Left hindlimb (tissue), 1 donor: Measurements from ENCODE around the gene SUSD3.
"Not testable (repeated sequence)": the region's sequence is repeated elsewhere in the genome, so short reads cannot be mapped to it uniquely, and the experiment has no call there.

Experiments used
- DNase-seq: peaks from one replicate; pipeline ENCODE4 v3.0.0-alpha.2; 2018

Gene SUSD3

DNA sequence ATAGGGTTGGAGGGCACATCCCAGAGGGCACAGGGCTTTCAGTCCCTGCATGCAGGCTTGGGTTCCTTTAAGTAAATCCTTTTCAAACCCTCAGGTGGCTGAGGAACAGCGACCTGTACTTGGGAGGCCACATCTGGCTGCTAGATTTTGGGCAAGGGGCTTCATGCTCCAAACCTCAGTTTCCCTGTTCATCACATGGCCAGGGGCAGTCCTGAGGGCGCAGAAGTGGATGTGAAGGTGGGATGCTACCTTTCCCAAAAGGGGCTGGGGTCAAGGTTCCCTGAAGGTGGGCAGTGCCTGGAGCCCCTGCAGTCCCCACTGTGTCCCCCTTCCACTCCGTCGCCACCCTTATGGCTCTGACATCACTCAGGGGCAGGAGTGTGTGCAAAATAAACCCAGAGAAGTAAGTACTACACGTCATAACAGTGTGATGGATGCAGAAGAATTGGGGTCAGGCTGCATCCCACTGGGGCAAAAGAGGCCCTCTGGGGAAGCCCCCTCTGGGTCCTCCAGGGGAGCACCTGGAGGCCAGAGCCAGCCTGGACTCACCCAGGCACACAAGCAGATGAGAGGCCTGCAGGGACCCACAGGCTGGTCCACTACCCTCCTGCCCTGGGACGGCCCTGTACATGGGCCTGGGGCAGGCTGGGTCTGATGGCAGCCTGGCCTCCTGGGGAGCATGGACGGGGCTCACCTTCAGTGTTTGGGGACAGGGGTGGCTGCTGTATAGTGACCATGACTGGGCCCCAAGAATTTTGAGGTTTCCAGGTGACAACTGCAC, 35.6 kb downstream of the SUSD3 start:
- peak; percentile 42 for DNase-seq

- DNase-seq: peak; percentile 80
These were observed 36.2 kb downstream of the SUSD3 start for GRCh38 chr9:93094658-93095204.

DNA sequence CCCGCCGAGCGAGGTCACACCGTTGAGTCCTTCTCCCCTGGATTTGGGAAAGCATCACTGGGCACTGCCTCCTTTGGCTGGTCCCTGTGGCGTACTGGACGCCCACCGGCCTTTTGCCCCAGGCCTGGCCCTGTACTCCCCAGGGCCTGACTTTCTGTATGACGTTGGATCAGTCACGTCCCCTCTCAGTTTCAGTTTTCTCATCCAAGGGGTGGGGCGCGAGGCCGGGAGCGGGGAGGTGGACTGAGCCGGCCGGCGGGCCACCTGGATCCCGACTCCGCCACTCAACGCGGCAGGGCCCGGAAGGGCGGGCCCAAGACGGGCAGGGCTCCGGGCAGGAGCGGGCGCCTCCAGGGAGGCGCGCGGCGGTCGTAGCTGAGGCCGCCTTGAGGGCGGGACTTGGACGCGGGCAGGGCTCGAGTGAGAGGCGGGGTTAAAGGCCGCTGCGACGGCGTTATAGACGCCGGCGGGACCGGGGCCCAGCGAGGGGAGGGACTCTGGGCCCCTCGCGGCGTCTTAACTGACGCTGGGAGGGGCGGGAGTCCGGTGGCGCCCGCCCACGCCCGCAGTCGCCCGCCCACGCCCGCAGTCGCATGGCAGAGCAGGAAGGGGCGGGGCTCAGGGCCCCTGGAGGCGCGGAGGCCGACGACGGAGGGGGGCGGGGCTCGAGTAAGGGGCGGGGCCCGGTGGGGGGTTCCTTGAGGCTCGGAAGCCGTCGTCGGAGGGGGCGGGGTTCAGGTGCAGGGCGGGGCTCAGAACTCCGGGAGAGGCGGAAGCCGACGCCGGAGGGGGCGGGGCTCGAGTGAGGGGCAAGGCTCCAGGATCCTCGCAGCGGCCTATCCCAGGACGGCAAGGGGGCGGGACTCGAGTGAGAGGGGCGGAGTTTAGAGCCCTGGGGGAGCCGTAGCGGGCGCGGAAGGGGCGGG, 37.0 kb downstream of the SUSD3 start:
- DNase-seq: peak; percentile 100

GRCh38 chr9:93096131-93096802, 37.8 kb downstream of the SUSD3 start, which contains the start of gene CARD19:
TSS of gene CARD19 (plus strand) at chr9:93096217. CDS start at chr9:93096346, 129 bp downstream.
- DNase-seq: peak; percentile 78

DNA sequence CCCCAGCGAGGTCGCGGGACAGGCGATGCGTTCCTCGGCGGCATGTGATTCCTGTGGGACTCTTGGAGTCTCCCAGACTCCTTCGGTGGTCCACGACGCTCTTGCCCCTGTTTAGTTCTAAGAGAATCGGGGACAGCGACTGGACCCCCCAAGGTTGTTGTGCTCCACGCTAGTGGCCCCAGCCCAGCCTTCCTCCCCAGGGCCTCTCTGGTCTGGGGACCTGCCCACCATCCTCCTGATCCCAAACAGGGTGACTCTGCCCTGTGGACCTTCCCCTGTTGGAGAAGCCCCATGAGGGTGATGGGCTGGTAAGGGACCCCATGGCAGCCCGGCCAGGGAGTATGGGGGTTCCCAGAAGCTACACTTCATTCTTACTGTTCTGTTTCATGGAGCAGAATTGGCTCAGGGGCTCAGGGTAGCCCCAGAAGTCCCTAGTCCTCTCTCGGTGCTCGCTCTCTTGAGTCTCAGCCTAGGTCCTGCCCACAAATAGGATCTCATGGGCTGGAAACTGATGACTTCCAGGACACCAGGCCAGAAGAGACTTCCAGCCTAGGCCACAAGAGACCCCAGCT, 38.4 kb downstream of the SUSD3 start:
- peak; percentile 40 for DNase-seq

DNA sequence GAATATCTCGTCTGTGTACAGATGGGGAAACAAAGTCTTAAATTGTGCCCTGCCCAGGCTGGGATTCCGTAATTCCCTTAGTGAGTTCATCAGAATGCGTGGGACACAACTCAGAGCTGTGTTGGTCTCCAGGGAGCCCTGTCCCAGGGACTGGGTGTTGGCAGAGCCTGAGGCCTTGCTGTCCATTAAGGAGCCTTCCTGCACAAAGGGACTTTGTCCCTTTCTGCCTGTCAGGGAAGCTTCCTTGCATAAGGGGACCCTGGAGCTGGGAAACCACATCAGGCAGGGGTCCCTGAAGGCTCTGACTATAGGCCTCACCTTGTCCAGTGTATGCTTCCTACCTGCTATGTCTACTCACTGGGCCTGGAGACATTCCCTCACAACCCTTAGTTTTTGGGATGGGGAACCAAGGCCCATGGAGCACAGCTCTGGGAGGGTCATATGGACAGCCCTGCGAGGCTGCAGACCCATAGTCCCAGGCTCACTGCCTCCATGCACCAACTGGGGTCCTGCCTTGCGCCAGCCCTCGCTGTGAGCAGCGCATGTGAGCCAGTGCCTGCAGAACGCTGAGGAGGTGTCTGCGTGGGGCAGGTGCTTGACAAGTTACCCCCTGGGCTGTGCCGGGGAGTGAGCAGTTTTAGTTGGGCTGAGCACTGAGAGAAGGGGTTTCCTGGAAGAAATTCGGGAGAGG, 39.2 kb downstream of the SUSD3 start:
- DNase-seq: peak; percentile 37

DNA sequence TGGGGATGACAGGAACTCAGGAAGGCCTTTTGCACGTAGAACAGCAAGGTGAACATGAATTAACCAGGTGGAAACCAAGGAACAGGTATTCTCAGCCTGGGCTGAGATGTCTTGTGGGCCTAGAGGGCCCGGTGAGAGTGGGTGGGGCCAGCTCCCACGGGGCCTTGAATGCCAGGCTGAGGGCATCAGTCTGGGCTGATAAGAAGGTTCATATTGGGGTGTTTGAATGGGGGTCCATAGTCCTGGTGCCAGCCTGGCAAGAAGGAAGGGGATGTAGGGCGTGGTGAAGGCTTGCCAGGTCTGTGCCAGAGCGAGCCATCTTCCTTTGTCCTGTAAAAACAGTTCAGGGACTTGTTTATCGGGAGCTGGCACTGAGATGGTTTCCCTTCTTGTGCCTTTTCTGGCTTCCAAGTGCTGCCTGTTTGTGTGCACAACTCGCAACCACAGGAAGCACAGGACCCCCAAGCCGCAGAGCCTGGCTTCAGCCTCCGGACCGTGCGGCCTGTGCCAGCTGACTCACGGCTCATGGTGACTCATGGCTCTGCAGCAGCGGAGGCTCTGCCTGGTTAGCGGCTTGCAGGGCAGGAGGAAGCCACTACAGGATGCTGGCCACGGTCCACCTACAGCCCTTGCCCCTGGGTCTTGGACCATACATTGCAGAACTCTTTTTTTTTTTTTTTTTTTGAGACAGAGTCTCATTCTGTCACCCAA, 39.9 kb downstream of the SUSD3 start:
- peak; percentile 86 for DNase-seq

DNA sequence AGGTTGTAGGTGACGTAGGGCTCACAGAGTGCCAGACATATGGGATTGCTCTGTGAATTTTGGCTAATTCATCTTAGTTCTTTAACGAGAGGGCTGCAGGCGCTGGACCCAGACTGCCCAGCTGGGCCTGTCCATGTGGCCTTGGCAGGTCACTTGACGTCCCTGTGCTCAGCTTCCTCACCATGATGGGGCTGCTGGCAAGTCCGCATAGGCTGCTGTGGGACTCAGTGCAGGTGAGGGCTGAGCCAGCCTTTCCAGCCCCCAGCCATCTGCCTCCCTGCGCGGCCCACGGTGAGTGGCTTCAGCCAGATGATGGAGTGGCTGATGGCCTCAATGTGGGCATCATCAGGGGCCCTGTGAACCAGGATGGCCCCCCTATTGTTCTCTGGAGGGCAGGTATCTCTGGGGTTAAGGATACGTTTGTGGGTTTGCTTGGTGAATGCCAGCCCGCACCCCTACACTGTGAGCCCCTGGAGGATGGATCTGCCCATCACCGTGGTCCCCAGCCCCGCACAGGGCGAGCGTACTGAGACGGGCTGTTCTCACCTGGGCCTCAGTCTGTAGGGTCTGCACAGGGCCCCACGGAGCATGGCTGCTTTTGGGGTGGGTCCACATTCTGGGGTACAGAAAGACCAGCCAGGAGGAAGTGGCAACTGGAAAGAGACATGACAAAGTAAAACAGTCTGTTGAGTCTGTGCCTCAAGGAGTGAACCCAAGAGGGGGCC, 41.2 kb downstream of the SUSD3 start:
- peak; percentile 33 for DNase-seq

GRCh38 chr9:93100276-93100636, 41.8 kb downstream of the SUSD3 start:
- DNase-seq: no peak

GRCh38 chr9:93101086-93101485, 42.6 kb downstream of the SUSD3 start:
- not testable (repeated sequence) for DNase-seq

GRCh38 chr9:93105620-93106019, 47.1 kb downstream of the SUSD3 start:
- no peak for DNase-seq

DNA sequence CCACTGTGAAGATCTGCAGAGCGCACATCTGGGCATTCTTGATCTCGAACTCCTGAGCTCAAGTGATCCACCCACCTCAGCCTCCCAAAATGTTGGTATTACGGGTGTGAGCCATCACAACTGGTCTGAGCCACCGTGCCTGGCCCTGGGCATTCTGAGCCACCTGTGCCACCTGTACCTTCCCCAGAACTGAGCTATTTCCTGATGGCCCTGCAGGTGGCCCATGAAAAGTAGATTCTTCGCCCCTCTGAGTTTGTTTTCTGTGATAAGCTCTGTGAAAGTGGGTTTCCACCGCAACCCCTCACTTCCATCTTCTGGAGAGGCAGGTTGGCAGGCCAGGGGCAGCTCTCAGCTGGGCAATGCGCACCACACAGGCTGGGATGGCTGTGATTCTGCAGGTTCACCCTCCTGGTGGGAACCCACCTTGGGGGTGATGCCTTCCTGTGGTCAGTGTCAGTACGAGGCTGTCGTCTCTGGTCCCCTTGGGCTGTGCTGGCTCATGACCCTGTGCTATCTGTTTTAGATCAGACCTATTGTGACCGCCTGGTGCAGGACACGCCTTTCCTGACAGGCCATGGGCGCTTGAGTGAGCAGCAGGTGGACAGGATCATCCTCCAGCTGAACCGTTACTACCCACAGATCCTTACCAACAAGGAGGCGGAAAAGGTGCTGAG, 48.8 kb downstream of the SUSD3 start:
- DNase-seq: no peak

DNA sequence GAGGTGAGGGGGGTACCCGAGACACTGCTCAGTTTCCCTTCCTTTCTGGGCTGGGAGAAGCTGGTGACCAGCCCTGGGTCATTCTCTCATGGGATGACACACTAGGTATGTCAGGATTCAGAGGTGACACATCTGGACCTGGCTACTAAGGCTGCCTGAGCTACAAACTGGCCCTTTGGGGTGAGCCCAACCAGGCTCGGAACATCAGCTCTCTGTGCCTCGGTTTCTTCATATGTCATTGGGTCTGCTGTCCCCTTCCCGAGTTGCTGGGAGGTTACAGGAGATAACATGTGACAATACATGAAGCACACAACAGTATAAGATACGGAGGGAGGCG, 49.3 kb downstream of the SUSD3 start:
- DNase-seq: no peak

DNA sequence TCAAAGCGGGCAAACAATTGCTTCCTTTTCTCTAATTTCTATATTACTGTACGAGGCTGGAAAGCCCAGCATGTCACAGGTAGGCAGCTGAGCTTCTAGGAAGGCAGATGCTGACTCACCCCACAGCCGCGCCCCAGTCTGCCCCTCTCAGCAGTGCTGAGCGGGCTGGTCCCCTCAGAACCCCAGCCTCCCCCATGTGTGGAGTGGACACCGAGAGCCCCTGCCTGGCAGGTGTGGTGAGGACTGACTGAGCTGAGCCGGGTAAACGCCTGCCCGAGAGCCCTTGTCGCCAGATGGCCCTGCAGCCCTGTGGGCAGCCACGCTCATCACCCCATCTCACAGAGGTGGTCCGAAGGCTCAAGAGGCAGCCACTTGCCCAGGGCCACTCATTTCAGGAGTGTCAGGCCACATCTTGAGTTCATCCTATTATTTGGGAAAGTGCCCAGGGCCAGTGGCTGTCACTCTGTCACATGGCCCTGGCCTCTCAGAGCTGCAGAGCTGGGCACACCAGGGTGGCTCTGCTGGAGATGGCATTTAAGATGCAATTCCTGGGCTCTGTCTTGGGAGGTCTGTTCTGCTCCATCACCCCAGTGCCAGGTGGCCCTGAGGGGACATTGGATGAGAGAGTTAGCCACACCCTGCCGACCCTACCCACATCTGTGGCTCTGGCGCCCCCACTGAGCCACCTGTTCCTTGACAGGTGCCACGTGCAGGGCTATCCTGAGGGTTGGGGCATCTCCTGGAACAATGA, 50.0 kb downstream of the SUSD3 start:
- DNase-seq: peak; percentile 22

DNA sequence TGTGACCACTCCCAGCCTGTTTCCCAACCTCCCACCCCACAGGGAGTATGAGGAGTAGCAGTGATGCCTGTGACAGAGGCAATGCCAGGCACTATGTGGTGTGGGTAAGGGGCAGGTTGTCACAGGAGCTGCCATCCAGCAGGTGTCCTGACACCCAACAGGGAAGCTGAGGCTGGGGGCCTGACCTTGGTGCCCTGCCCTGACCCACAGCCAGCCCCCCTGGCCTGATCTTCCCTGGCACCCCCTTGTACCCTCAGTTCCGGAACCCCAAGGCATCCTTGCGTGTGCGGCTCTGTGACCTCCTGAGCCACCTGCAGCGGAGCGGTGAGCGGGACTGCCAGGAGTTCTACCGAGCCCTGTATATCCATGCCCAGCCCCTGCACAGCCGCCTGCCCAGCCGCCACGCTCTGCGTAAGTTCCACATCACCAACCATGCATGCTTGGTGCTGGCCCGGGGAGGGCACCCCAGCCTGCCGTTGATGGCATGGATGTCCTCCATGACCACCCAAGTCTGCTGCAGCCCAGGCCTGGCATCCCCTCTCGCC, 51.9 kb downstream of the SUSD3 start:
- peak; percentile 24 for DNase-seq

- DNase-seq: no peak
These were observed 52.5 kb downstream of the SUSD3 start for GRCh38 chr9:93111001-93111370.

DNA sequence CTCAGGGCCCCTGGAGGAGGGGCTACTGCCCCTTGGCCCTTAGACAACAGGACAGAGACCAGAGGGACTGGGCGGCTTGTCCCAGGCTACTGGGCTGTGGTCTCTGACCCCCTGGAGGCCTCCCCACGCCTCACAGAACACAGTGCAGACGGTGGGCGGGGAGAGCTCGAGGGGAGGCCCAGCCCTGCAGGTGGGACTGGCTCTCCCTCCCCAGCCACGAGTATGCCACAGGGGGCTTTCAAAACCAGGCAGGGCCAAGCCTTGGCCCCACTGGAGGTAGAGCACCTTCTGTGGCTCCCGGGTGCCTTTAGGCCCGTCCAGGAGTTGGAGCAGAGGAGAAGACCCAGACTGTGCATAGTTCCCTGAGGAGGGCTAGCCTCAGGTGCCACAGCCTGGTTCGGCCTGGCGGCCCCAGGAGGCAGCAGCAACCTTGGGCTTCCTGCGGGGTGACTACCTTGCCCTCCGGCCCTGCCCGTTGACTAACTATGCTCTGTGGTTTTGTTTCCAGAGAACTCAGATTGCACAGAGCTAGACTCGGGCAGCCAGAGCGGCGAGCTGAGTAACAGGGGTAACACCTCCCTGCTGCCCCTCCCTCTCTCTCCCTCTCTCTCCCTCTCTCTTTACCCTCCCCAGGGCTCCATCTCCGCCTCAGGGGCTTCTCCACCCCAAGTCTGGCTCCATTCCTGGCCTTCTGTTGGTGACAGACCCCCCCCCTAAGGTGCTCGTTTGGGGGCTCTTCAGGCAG, 53.0 kb downstream of the SUSD3 start:
- peak; percentile 24 for DNase-seq

GRCh38 chr9:93112116-93112863, 53.8 kb downstream of the SUSD3 start:
- DNase-seq: peak; percentile 27
